HG03097 (cell line): Measurements from ENCODE around the gene LY6G6D.
A peak's percentile ranks its signal among the peaks of the same experiment; 100 is the strongest.

Source experiments
- ATAC-seq: cut with Tn5 transposase; IDR thresholded peaks from one replicate; pipeline ENCODE4 v1.9.1; 2021; ENCODE audit not compliant: unreplicated experiment, low FRiP score

The LY6G6D gene

GRCh38 chr6:31715022-31715958 lies at the start of gene LY6G6D:
Gene LY6G6D (plus strand): TSS chr6:31715348. CDS start chr6:31715356, 8 bp downstream.
- no peak for ATAC-seq

DNA sequence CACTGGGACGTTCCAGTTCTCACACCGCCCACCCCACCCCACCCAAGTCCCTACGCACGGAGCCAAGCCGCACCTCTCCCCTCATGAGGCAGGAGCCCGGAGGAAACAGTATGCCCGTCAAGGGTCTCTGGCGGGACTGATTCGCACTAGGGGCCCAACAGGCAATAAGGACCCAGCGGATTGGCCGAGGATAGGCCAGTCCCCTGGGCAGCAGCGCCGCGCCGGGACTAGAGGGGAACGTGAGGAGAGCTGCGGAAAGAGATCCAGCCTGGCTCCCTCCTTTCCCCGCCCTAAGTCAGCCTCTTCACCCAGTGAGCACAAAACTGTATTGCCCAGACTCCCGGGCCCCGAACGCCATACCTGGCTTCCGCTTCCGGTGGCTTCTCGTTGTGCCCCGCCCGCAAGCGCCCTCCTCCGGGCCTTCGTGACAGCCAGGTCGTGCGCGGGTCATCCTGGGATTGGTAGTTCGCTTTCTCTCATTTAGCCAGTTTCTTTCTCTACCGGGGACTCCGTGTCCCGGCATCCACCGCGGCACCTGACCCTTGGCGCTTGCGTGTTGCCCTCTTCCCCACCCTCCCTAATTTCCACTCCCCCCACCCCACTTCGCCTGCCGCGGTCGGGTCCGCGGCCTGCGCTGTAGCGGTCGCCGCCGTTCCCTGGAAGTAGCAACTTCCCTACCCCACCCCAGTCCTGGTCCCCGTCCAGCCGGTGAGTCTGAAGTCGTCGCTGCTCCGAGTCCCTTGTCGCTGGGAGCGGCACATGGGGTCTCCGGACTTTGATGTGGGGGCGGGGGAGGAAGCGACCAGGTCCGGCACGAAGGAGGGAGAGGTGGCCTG lies 49.4 kb upstream of the LY6G6D start, which contains the start of gene CSNK2B:
Gene CSNK2B (plus strand): TSS at position 580 of the 836 bp plus-strand sequence. CDS start 752 bp downstream, outside the sequence.
- peak; percentile 72 for ATAC-seq

DNA sequence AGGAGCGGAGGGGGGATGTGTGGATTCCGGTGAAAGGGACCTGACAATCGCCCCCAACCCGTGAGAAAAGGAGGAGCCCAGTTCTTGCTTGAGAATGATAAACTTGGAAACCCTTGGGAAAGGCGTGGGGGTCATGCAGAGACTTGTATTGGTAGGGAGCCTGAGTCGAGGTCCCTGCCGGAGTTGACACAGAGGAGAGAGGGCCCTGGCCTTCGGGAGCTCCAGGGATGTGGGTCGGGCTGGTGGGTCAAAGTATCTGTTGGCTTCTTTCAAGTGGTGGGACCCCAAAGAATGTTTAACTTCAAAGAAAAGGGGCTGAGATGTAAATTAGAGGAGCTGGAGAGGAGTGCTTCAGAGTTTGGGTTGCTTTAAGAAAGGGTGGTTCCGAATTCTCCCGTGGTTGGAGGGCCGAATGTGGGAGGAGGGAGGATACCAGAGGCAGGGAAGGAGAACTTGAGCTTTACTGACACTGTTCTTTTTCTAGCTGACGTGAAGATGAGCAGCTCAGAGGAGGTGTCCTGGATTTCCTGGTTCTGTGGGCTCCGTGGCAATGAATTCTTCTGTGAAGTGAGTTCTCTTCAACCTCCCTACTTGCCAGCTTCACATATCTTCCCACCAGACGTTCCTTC lies 48.7 kb upstream of the LY6G6D start:
- no peak for ATAC-seq

- no peak for ATAC-seq
These were observed 45.5 kb upstream of the LY6G6D start, which contains the start of gene LY6G5B for GRCh38 chr6:31669676-31670075. Gene LY6G5B (plus strand): TSS chr6:31669976. CDS start chr6:31670951, 975 bp downstream.

- ATAC-seq: no peak
These were observed 38.7 kb upstream of the LY6G6D start for GRCh38 chr6:31676322-31676903.

DNA sequence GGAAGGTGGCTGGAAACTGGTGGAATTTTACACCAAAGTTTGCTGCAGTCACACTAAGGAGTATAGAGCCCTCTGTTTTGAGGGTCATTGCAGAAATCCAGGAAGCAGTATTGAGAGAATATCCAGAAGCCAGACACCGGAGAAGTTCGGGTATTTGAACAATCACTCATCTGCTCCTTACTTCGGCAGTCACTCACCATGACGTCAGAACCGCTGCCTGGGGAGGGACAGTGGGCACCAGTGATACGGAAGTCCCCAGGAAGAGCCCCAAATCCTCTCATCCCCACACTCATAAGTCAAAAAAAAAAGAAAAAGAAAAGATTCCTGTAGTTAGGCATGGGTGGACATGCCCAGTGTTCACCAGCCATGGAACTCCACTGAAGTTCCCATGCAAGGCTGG lies 38.2 kb upstream of the LY6G6D start:
- no peak for ATAC-seq

GRCh38 chr6:31677955-31678354 lies 37.2 kb upstream of the LY6G6D start:
- ATAC-seq: no peak

DNA sequence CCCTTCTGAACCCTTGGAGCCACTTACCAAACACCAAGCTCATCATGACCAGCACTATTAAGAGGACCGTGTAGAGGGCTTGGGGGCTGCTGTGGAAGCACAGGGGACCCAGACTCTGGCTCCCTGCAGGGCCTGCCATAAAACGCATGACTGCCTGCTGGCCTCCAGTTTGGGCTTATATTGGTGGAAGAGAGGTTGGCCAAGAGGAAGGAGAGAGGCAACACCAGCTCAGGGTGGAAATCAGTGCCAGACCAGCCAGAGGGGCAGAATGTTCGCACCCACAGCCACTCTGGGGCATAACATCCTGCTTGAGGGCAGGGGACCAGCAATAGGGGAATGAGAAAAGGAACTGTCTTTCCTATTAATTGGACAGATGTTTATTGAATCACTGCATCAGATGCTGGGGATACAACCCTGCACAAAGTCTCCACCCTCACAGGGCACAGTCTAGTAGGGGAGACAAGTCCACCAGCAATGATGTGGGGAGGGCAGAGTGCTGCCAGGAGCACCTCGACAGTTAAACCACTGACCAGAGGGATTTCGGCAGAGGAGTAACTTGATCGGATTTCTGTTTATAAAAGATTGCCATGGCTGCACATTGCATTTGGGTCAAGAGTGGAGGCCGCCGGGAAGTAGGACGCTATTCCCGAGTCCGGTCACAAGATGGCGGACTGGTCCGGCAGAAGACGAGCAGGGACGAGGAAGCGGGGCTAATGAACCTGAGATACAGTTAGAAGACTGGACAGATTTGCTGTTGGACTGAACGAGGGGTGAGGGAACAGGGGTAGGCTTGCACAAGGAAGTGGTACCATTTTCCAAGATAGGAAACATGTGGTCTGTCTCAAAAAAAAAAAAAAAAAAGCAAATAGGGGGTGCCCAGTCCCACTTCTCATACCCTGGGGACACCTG lies 34.7 kb upstream of the LY6G6D start, which contains the start of gene LY6G5C:
Gene LY6G5C (minus strand): TSS at position 842 of the 909 bp plus-strand sequence. CDS start 694 bp downstream, at position 148.
- ATAC-seq: no peak

GRCh38 chr6:31681135-31681671 lies 33.9 kb upstream of the LY6G6D start:
- no peak for ATAC-seq

DNA sequence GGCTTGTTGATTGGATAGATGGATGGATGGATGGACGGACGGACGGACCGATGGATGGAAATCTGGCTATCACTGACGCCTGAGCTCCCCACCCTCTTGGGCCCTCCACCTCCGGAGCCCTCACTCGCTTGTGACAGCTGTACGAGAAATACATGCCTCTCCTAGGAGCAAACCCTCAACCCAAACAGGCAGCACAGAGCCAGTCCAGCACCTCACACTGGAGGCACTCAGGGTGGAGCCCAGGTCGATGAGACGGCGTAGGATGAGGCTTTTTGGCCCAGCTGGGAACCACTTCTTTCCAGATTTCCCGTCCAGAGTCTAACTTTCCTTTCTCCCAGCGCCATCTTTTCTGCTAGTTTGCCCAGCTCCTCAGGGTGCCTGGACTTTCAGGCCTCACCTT lies 31.6 kb upstream of the LY6G6D start:
- no peak for ATAC-seq

- ATAC-seq: no peak
These were observed 28.7 kb upstream of the LY6G6D start for GRCh38 chr6:31686483-31686882.

GRCh38 chr6:31687321-31687720 lies 27.8 kb upstream of the LY6G6D start:
- no peak for ATAC-seq

GRCh38 chr6:31687860-31688693 lies 27.1 kb upstream of the LY6G6D start:
- no peak for ATAC-seq

DNA sequence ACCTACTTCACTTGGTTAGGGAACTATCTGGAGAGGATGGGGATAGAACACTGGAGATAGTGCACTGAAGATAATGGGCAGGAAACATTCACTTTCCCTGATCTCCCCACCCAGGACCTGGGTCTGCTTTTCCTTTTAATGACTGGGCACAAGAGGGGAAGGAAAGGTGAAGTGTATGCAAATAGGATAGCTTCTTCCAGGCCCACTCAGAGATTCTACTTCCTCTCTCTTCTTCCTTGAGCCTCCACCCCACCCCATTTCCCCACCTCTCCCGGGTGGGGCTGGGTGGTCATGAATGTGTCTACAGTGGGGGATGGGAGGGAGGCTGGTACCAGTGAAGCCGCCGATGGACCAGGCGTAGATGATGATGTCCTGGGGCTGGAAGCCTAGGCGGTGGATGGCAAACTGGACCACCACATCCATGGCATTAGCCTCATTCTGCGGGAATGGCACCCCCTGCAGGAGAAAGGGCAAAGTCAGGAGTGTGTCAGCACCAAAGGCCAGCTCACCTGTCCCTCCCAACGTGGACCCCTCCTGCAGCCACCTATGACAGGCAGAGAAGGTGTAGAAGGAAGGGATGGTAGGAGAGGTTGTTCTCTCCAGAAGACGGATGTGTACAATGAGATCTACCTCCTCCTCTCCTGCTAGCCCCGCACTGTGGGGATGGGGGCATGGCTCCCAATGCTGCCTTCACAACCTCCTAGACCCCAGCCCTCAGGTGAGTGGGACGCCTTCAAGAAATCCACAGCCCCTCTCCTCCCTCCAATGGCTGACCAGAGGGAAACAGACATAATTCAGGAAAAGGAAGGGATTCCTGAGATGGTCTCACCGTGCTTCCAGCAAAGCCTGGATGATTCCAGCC lies 25.7 kb upstream of the LY6G6D start:
- no peak for ATAC-seq

DNA sequence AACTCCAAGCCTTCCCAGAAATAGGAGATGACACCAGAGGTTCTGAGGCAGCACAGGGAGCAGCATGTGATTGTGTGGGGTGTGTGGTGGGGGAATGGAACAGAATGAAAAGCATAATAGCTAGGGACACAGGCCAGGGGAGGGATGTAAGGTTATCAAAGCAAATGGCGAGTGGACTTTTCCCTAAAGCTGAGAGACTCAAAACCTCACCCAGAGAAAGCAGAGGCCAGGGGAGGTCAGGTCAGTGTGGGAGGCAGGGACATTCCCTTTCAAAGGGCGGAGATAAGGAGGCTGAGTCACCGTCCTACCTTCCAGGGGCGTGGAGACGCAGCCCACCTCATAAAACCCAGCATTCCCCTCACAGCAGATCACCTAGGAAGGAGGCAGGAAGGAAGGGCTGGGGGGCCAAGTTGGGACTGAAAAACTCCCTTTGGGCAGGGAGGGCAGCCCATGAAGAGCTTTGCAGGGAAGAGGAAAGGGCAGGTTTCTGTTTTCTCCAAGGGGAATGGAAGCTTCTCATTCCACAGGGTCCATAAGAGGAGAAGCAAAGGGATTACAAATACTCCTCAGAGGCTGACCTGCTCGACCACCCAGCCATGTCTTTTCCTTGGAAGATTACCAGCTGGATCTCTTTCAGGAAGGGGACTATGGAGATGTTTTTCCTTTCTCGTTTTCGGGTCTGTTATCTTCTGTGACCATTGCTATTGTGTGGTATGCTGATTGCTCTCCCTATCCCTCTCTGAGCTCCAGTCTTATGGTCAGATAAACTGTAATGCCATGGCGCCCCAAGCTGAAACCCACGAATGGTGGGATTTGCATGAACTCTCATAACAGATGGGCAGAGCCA lies 24.7 kb upstream of the LY6G6D start:
- no peak for ATAC-seq

GRCh38 chr6:31691078-31691463 lies 24.1 kb upstream of the LY6G6D start:
- ATAC-seq: no peak
